ENCODE data around the gene OR51S1.

- no peak for TF ChIP-seq POLR2AphosphoS5 (IDR thresholded peaks at IDR 0.05; ENCODE audit: low read depth, low read length)
- TF ChIP-seq POLR2A (IDR thresholded peaks at IDR 0.05; ENCODE audit: low read depth, low read length), result no peak
Measured at GRCh38 chr11:4863876-4864275, 14.9 kb upstream of the OR51S1 start.
